ENCODE results near the gene HMCN2. TPM values are rescaled to one million over a fixed set of nuclear protein-coding genes. Genes with fewer than 3 reads are reported as not detected.

HMCN2 gene
- total and polyA plus RNA-seq, 2 donors (not counting 3 experiments of a cell fraction or from before 2014, with no cell fraction given), result 0.04 to 0.24 TPM

DNA sequence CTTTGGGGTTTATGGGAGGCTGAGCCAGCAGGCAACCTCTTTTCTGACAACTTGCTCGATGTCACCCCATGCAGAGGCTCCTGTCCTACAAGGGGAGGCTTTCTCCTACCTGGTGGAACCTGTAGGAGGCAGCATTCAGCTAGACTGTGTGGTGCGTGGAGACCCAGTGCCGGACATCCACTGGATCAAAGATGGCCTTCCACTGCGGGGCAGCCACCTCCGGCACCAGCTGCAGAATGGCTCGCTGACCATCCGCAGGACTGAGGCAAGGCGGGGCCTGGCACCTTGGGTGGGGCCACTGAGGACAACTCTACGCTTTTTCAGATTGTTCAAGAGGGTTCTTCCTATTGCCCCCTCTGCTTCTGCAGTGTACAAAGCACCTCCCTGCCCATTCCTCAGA is 143.1 kb downstream of the HMCN2 start:
- no peaks in the 10 kb centered on the region for H3K79me2 ChIP-seq (ENCODE audit: control insufficient read depth, insufficient read depth, low read length)
- H4K20me1 ChIP-seq (replicated peaks; ENCODE audit: control insufficient read depth, extremely low read depth, insufficient read depth, low read length), result no peaks in the 10 kb centered on the region
- no peak overlapping the region for H3K9ac ChIP-seq (replicated peaks; ENCODE audit: extremely low read depth, insufficient read depth, low read length)
- H3K4me2 ChIP-seq (ENCODE audit: insufficient read depth, low read length), result no peak overlapping the region
- FAIRE-seq (no peak), DNase-seq (ENCODE audit: low read depth, low spot score) (no peak)
- intact Hi-C loops (cut with micrococcal nuclease), result no loop called here
- ChIA-PET CTCF (interaction anchor here (1.0 kb wide), 1 partner anchor 14 kb away, joined by 3 read pairs; no protein-coding TSS in a partner anchor), POLR2A (no interaction called here)
- H2AFZ ChIP-seq (ENCODE audit: low read depth, low read length), result no peak overlapping the region
- H3K9me3 ChIP-seq (replicated peaks; ENCODE audit: control insufficient read depth, insufficient read depth, low read length), result no peaks in the 10 kb centered on the region
- BruUV-seq (replicated peaks), result no TSS peak
- H3K4me1 ChIP-seq (ENCODE audit: control insufficient read depth, extremely low read depth, insufficient read depth, low read length), result peaks cover 5% of the 10 kb centered on the region
- H3K4me3 ChIP-seq (replicated peaks in 1 of 3; ENCODE audit: insufficient read depth in 1 of 3, low read depth in 1 of 3, low read length in 3 of 3), result no peak overlapping the region
- no peak overlapping the region for H3K27ac ChIP-seq (ENCODE audit: insufficient read depth, low read depth, low read length)
- TF ChIP-seq, protein P1, sequence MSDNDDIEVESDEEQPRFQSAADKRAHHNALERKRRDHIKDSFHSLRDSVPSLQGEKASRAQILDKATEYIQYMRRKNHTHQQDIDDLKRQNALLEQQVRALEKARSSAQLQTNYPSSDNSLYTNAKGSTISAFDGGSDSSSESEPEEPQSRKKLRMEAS (IDR thresholded peaks at IDR 0.05; ENCODE audit: insufficient read depth, insufficient read length), result no peak
- no peak for TF ChIP-seq FOS (IDR thresholded peaks at IDR 0.05; ENCODE audit: borderline replicate concordance, insufficient read depth, low read length)
- TF ChIP-seq GATA2 (IDR thresholded peaks at IDR 0.05; ENCODE audit: insufficient read depth, insufficient read length, low read depth, low read length), result no peak
- no peak for TF ChIP-seq MYC (IDR thresholded peaks at IDR 0.05; ENCODE audit: low read depth, low read length)
- TF ChIP-seq JUN (IDR thresholded peaks at IDR 0.05; ENCODE audit: borderline replicate concordance, insufficient read depth, insufficient read length, low read depth), result no peak
- TF ChIP-seq, protein P2, sequence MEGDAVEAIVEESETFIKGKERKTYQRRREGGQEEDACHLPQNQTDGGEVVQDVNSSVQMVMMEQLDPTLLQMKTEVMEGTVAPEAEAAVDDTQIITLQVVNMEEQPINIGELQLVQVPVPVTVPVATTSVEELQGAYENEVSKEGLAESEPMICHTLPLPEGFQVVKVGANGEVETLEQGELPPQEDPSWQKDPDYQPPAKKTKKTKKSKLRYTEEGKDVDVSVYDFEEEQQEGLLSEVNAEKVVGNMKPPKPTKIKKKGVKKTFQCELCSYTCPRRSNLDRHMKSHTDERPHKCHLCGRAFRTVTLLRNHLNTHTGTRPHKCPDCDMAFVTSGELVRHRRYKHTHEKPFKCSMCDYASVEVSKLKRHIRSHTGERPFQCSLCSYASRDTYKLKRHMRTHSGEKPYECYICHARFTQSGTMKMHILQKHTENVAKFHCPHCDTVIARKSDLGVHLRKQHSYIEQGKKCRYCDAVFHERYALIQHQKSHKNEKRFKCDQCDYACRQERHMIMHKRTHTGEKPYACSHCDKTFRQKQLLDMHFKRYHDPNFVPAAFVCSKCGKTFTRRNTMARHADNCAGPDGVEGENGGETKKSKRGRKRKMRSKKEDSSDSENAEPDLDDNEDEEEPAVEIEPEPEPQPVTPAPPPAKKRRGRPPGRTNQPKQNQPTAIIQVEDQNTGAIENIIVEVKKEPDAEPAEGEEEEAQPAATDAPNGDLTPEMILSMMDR (IDR thresholded peaks at IDR 0.05; ENCODE audit: extremely low read depth in 1 of 2, insufficient read depth in 1 of 2, low read depth in 1 of 2, low read length in 2 of 2), result no peak
- no peak for TF ChIP-seq POLR2AphosphoS5 (IDR thresholded peaks at IDR 0.05; ENCODE audit: insufficient read depth, low read depth, low read length)
- no peak for TF ChIP-seq POLR2A (IDR thresholded peaks at IDR 0.05; ENCODE audit: low read depth, low read length)
- TF ChIP-seq EZH2 (IDR thresholded peaks at IDR 0.05; ENCODE audit: borderline replicate concordance, low read depth, low read length, severe bottlenecking), result no peak
- dilution Hi-C loops (cut with MboI; ENCODE audit: extremely low pct_ligation_motif_present, low sequenced_read_pairs), result no loop called here
- no peaks in the 10 kb centered on the region for H3K9me1 ChIP-seq (replicated peaks; ENCODE audit: control insufficient read depth, extremely low read depth, insufficient read depth, low read length)
- no peaks in the 10 kb centered on the region for H3K27me3 ChIP-seq (ENCODE audit: control insufficient read depth in 2 of 2, insufficient read depth in 2 of 2, low read length in 2 of 2)
- no peaks in the 10 kb centered on the region for H3K36me3 ChIP-seq (ENCODE audit: control insufficient read depth in 2 of 2, extremely low read depth in 1 of 2, insufficient read depth in 2 of 2, low read length in 2 of 2)
